KMS-11 (cell line): ENCODE results near the gene HTR4.

ENCODE experiments used
- H2AFZ ChIP-seq: fragments of 200-600 bp; sonication (generic); 2 replicates; pipeline ENCODE4 v1.6.1; 2016; ENCODE audit warnings: antibody characterized with exemption, mixed run types, low read depth
- H3K27ac ChIP-seq: fragments of 200-600 bp; sonication (generic); 2 replicates; pipeline ENCODE4 v1.6.1; 2016; ENCODE audit warnings: mild to moderate bottlenecking, mixed run types
- H3K27me3 ChIP-seq: fragments of 200-600 bp; sonication (generic); 2 replicates; pipeline ENCODE4 v1.6.1; 2017; ENCODE audit warnings: mild to moderate bottlenecking, low read depth, mixed run types, moderate library complexity; ENCODE audit not compliant: insufficient read depth
- H3K36me3 ChIP-seq: fragments of 200-600 bp; sonication (generic); 2 replicates; pipeline ENCODE4 v1.6.1; 2017; ENCODE audit warnings: mild to moderate bottlenecking, mixed run types; ENCODE audit not compliant: insufficient read depth
- H3K4me1 ChIP-seq: fragments of 200-600 bp; sonication (generic); 2 replicates; pipeline ENCODE4 v1.6.1; 2016; ENCODE audit warnings: mild to moderate bottlenecking, low read depth, mixed run types; ENCODE audit not compliant: poor library complexity, severe bottlenecking
- H3K4me2 ChIP-seq: fragments of 200-600 bp; sonication (generic); 2 replicates; pipeline ENCODE4 v1.7.0; 2016; ENCODE audit warnings: mild to moderate bottlenecking, mixed run types
- H3K4me3 ChIP-seq: fragments of 200-600 bp; sonication (generic); IDR thresholded peaks from 2 replicates; pipeline ENCODE4 v1.6.1; 2017; ENCODE audit warnings: low read depth, low read length, mixed read lengths; ENCODE audit not compliant: insufficient read depth
- H3K79me2 ChIP-seq: fragments of 200-600 bp; sonication (generic); 2 replicates; pipeline ENCODE4 v1.6.1; 2016; ENCODE audit warnings: low read depth, mixed run types; ENCODE audit not compliant: insufficient read depth
- H3K9ac ChIP-seq: fragments of 200-600 bp; sonication (generic); 2 replicates; pipeline ENCODE4 v1.6.1; 2016; ENCODE audit warnings: mild to moderate bottlenecking, mixed run types
- H4K20me1 ChIP-seq: fragments of 200-600 bp; sonication (generic); 2 replicates; pipeline ENCODE4 v1.6.1; 2016; ENCODE audit warnings: mild to moderate bottlenecking, mixed run types; ENCODE audit not compliant: insufficient read depth
- CTCF ChIP-seq: fragments of 200-600 bp; sonication (generic); conservative IDR thresholded peaks from 2 replicates; pipeline ENCODE4 v1.6.1; 2017; ENCODE audit warnings: low read depth, mild to moderate bottlenecking, antibody characterized with exemption, low read length, moderate library complexity, mixed read lengths

Gene HTR4

DNA sequence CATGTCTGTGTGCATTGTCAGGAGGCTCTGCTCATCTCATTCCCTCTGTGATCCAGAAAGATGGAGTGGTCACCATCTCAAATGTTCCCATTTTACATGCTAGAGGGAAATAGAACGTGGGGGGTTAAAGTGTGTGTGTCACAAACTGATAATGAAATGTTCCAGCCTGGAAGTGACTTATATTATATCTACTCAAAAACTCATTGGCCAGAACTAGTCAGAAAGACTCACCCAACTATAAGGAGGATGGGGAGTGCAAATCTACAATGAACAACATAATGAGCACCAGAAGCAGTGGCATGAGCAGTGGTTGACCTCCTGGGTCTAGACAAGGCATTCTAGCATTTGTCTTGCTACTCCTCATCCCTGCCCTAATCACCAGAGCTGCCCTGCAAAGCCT is 81.0 kb downstream of the HTR4 start:
- Histone ChIP-seq H3K36me3 (no peaks in the 10 kb centered on the region), H3K9ac (no peak overlapping the region), H3K4me2 (no peak overlapping the region)

GRCh38 chr5:148569948-148570347 is 84.4 kb downstream of the HTR4 start:
- no peak for TF ChIP-seq CTCF
- no peak overlapping the region for H3K27ac ChIP-seq
- H3K4me2 ChIP-seq: no peak overlapping the region
- no peak overlapping the region for H2AFZ ChIP-seq
- no peak overlapping the region for H3K4me3 ChIP-seq
- H3K4me1 ChIP-seq: no peaks in the 10 kb centered on the region
- H3K27me3 ChIP-seq: no peaks in the 10 kb centered on the region
- no peaks in the 10 kb centered on the region for H3K36me3 ChIP-seq
- H4K20me1 ChIP-seq: no peaks in the 10 kb centered on the region
- H3K79me2 ChIP-seq: no peaks in the 10 kb centered on the region
- no peak overlapping the region for H3K9ac ChIP-seq

More for the DNA sequence above, 81.0 kb downstream of the HTR4 start:
- no peaks in the 10 kb centered on the region for H4K20me1 ChIP-seq
- no peaks in the 10 kb centered on the region for H3K79me2 ChIP-seq
- no peaks in the 10 kb centered on the region for H3K27me3 ChIP-seq
- no peak overlapping the region for H2AFZ ChIP-seq
- TF ChIP-seq CTCF: no peak
- H3K27ac ChIP-seq: no peak overlapping the region
- no peaks in the 10 kb centered on the region for H3K4me1 ChIP-seq
- H3K4me3 ChIP-seq: no peak overlapping the region

DNA sequence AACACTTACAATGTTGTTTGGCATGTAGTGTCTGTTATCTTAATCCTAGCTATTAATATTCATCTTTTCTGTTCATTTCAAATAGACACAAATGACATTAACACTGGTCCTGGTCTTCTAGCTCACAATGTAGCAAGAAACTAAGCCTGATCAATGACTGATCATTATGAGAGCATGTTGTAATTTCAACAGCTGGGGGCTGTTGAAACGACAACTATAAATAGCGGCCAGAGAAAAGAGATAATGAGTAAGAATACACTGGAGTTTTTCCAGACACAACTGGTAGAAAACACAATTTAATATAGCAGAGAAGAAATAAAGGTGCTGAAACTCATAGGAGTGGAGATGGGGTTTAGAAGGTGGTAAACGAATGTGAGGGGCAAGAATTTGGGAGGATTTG is 89.2 kb downstream of the HTR4 start:
- H3K27ac ChIP-seq: no peak overlapping the region
- H3K4me2 ChIP-seq: no peak overlapping the region
- H2AFZ ChIP-seq: no peak overlapping the region
- H3K79me2 ChIP-seq: no peaks in the 10 kb centered on the region
- H3K27me3 ChIP-seq: no peaks in the 10 kb centered on the region
- H3K9ac ChIP-seq: no peak overlapping the region
- H4K20me1 ChIP-seq: no peaks in the 10 kb centered on the region
- H3K36me3 ChIP-seq: no peaks in the 10 kb centered on the region
- TF ChIP-seq CTCF: no peak
- H3K4me1 ChIP-seq: no peaks in the 10 kb centered on the region
- H3K4me3 ChIP-seq: no peak overlapping the region

DNA sequence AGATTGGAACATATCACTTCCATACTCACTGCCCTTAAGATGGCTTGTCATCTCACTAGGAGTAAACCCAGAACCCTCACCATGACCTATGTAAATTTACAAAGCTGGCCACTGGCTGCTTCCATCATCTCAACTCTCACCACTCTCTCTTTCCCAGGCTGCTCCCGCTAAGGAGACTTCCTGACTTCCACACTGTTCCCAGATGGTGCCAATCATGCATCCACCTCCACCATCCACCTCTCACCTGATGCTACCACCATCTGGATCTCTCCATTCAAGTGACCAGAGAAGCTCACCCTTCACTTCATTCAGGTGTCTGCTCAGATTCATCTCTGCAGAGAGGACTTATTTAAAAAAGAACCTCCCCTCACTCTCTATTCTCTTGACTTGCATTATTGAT is 91.3 kb downstream of the HTR4 start:
- H3K9ac ChIP-seq: no peak overlapping the region
- no peak overlapping the region for H2AFZ ChIP-seq
- no peak overlapping the region for H3K27ac ChIP-seq
- no peak overlapping the region for H3K4me2 ChIP-seq
- no peaks in the 10 kb centered on the region for H3K36me3 ChIP-seq
- H3K79me2 ChIP-seq: no peaks in the 10 kb centered on the region
- H3K4me3 ChIP-seq: no peak overlapping the region
- H3K4me1 ChIP-seq: no peaks in the 10 kb centered on the region
- no peak for TF ChIP-seq CTCF
- no peaks in the 10 kb centered on the region for H3K27me3 ChIP-seq
- H4K20me1 ChIP-seq: no peaks in the 10 kb centered on the region
